NT2/D1 (cell line): ENCODE results near the gene ANKRD55.

Experiments used
- SUZ12 ChIP-seq: IDR thresholded peaks from 2 replicates; pipeline ENCODE4 v1.6.1; 2011; ENCODE audit not compliant: insufficient read length, insufficient read depth; ENCODE audit errors: extremely low read depth
- YY1 ChIP-seq: IDR thresholded peaks from 2 replicates; pipeline ENCODE4 v1.6.1; 2011; ENCODE audit not compliant: insufficient read length, insufficient read depth
- ZNF274 ChIP-seq: IDR thresholded peaks from 2 replicates; pipeline ENCODE4 v1.6.1; 2011; ENCODE audit warnings: mild to moderate bottlenecking, low read depth, low read length

DNA sequence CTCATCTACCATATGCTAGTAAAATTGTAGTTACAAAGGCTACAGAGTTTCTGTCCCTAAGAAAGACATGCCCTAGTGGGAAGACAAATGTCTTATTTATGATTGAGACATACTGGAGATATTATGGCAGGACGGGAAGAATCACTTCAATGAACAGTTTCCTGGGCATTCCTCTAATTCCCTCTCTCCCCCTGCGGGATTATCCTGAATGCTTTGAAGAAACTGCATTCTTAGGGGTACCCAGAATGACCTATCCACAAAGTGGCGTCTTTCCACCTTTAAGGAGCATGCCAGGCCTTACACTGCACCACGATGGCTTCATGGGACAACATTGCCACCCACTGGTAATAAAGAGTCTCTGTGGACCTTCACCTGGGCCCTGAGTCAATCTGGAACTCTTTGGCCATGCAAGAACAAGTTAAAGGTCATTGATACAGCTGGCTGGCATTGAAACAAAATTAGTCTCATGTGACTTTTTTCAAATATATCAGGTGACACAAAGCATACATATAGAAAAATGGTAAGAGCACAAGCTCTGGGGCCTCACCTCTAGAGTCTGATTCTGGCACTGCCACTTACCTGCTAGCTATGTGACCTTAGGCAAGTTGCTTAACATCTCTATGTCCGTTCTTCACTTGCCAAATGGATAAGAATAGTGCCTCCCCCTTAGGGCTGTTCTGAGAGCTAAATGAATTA, 32.0 kb downstream of the ANKRD55 start:
- TF ChIP-seq SUZ12: no peak
- no peak for TF ChIP-seq ZNF274
- TF ChIP-seq YY1: no peak
